Ishikawa (cell line): ENCODE results near the gene PPDPF.

Experiments used
- CEBPB ChIP-seq: IDR thresholded peaks from 2 replicates; pipeline ENCODE4 v1.6.1; 2012
- EGR1 ChIP-seq: IDR thresholded peaks from 2 replicates; pipeline ENCODE4 v1.6.1; 2012
- EP300 ChIP-seq: IDR thresholded peaks from 2 replicates; pipeline ENCODE4 v1.6.1; 2012; ENCODE audit warnings: borderline replicate concordance
- MAX ChIP-seq: IDR thresholded peaks from 2 replicates; pipeline ENCODE4 v1.6.1; 2012
- TAF1 ChIP-seq: IDR thresholded peaks from 2 replicates; pipeline ENCODE4 v1.6.1; 2012; ENCODE audit warnings: low read depth, mild to moderate bottlenecking
- TCF12 ChIP-seq: IDR thresholded peaks from 2 replicates; pipeline ENCODE4 v1.6.1; 2012; ENCODE audit warnings: low read depth
- USF1 ChIP-seq: IDR thresholded peaks from 2 replicates; pipeline ENCODE4 v1.6.1; 2012

GRCh38 chr20:63527184-63527583 is 6.6 kb downstream of the PPDPF start:
- no peak for TF ChIP-seq EGR1
- TF ChIP-seq MAX = no peak
- no peak for TF ChIP-seq EP300
- no peak for TF ChIP-seq USF1
- TF ChIP-seq TAF1 = no peak
- no peak for TF ChIP-seq CEBPB
- no peak for TF ChIP-seq TCF12
